Measurements from ENCODE around the gene MEN1. TPM values are rescaled to one million over a fixed set of nuclear protein-coding genes. Genes with fewer than 3 reads are reported as not detected.

Gene MEN1
- total RNA-seq, 1 donor from 2014 or later, result 23.5 TPM

DNA sequence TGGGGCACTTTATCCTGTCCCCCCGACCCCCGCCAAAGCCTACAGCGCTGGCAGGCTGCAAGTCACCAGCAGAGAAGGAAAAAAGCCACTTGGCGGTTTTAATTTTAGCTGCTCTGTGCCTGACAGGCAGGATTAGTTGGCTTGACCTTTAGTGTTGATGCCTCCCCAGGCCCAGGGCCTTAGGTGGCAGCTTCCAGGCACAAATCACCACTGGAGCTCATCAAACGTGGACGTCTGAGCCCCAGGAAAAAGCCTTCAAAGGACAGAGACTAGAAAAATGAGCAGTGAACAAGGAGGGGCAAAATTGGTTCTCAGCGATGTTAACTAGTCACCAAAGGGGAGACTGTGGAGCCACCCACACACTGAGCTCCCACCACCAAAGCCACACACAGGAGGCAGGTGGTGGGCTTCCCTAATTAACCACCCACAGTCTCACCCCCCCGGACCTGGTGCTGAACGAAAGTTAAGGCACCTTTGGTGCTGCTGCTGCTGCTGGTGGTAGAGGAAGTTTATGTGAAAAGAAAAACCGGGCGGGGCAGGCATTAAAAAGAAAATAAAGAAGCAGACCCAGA is 46.2 kb downstream of the MEN1 start:
- no peak for DNase-seq (ENCODE audit: low read depth)
- no peak overlapping the region for H3K4me3 ChIP-seq (ENCODE audit: low read depth, low read length)
- TF ChIP-seq CTCF (conservative IDR thresholded peaks at IDR 0.05; ENCODE audit: low read depth, low read length), result no peak

DNA sequence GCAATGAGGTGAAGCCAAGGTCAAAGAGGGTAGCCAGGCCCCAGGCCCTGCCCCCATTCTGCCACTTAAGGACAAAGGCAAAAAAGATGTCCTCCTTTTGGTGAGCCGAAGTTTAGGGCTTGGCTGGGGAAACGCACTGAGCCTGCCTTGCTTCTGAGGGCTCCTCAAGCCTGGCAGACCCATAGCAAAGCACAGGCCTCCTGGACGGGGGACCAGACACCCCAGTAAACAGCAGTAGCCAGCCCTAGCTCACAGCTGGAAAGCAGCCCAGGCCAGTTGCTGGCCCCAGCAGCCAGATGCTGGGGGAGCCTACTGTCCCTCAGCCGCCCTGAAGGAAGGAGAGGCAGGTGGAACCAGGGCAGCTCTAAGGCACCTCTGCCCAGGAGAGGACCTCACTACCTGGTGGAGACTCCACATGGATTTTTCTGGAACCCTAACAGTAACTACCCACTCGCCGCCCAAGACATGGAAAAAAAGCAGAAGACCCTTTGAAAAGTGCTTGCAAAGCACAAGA is 46.8 kb downstream of the MEN1 start:
- TF ChIP-seq CTCF (conservative IDR thresholded peaks at IDR 0.05; ENCODE audit: low read depth, low read length), result no peak

DNA sequence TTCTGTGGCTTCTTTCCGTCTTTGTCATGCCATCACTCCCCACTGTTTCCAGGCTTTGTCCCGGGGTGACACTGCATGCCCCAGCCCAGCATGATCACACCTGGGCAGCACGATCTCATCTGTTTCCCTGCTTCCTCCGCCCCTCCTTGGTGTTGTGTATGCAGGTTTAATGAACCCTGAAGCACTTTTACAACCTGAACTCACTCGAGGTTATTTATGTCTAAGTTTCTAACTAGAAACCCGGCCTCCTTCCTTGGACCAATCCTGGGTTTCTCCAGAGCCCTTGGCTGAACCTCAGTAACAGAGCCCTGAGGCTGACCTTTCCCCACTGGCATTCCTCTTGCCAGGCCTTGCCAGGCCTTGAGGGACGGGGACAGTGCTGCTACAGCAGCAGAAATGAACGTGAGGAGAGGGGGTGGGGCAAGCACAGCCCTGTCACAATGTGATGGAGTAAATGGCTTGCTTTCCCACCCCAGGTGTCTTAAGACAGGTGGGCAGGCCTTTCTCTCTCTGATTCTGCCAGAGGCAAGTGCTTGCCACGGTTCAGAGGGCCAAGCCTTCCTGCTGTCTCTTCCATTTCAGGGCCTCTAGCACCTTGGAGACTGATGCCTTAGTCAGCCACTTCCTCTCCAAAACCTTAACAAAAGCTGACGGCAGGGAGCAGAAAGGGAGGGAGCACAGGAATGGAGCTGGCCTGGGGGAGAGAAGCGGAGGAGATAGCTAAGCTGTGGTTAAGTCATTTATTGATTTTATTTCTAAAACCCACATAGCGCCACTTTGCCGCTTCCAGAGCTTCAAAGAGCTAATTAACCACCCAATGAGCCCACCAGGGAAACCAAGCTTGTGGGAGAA is 47.5 kb downstream of the MEN1 start:
- H3K4me3 ChIP-seq (ENCODE audit: low read depth, low read length), result no peak overlapping the region
- TF ChIP-seq CTCF (conservative IDR thresholded peaks at IDR 0.05; ENCODE audit: low read depth, low read length), result no peak
- no peak for DNase-seq (ENCODE audit: low read depth)

More for the DNA sequence above, 46.8 kb downstream of the MEN1 start:
- H3K4me3 ChIP-seq (ENCODE audit: low read depth, low read length), result no peak overlapping the region
- DNase-seq (ENCODE audit: low read depth), result no peak

GRCh38 chr11:64762277-64762673 is 48.1 kb downstream of the MEN1 start:
- no peak overlapping the region for H3K4me3 ChIP-seq (ENCODE audit: low read depth, low read length)
- no peak for DNase-seq (ENCODE audit: low read depth)
- no peak for TF ChIP-seq CTCF (conservative IDR thresholded peaks at IDR 0.05; ENCODE audit: low read depth, low read length)

DNA sequence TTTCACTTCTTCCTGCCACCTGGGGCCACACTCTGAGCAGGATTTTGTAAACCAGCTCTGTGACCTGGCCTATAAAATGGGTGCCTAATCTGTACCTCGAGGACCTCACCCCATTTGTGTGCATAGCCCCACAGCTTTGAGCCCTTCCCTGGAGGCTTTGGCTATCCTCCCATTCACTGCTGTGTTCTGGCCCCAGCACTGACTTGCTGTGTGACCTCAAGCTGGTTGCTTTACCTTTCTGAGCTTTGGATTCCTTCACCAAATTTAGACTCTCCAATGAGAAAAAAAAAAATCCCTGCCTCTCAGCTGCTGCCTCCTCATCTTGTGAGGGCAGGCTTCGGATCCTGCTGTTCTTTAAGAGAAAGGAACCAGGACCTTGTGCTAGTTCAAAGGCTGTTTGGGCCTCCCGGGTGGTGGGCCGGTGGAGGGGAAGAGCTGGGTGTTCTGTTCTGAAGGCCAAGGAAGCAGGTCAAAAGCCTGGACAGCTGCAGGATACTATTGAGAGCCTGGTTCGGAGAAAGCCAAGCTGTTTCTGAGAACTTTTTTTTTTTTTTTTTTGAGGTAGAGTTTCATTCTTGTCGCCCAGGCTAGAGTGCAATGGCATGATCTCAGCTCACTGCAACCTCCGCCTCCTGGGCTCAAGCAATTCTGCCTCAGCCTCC is 49.5 kb downstream of the MEN1 start:
- no peak overlapping the region for H3K4me3 ChIP-seq (ENCODE audit: low read depth, low read length)
- DNase-seq (ENCODE audit: low read depth), result no peak
- no peak for TF ChIP-seq CTCF (conservative IDR thresholded peaks at IDR 0.05; ENCODE audit: low read depth, low read length)

- no peak for TF ChIP-seq CTCF (conservative IDR thresholded peaks at IDR 0.05; ENCODE audit: low read depth, low read length)
- no peak within 1 kb of the TSS for H3K4me3 ChIP-seq (ENCODE audit: low read depth, low read length)
- no peak for DNase-seq (ENCODE audit: low read depth)
These were observed 50.3 kb downstream of the MEN1 start, which contains the start of gene PYGM for GRCh38 chr11:64759722-64760719. PYGM (minus strand) TSS chr11:64759974; CDS start chr11:64759898, 76 bp downstream.

Data from epithelial cell of proximal tubule (primary cell).